ENCODE results near the gene UHRF1.

Gene UHRF1

GRCh38 chr19:4909897-4910593 lies 744 bp downstream of the UHRF1 start:
- Mint-ChIP-seq H3K36me3 (ENCODE audit: low read depth) (peaks cover 34% of the 10 kb centered on the region), H3K9me3 (no peaks in the 10 kb centered on the region), H3K4me1 (ENCODE audit: low read depth) (peaks cover 60% of the 10 kb centered on the region), H3K27me3 (no peaks in the 10 kb centered on the region), H3K4me3 (peak overlapping the region; percentile 73), H3K27ac (peak overlapping the region; percentile 73)
- intact Hi-C loops (cut with micrococcal nuclease) = loop anchor here (2.0 to 5.0 kb wide), 4 partner anchors 57 to 178 kb away; partner anchors contain the start of gene KDM4B

GRCh38 chr19:4910594-4911281 lies 1.4 kb downstream of the UHRF1 start:
- H3K9me3 Mint-ChIP-seq = no peaks in the 10 kb centered on the region
- peak overlapping the region; percentile 73 for H3K4me3 Mint-ChIP-seq
- no peaks in the 10 kb centered on the region for H3K27me3 Mint-ChIP-seq
- H3K27ac Mint-ChIP-seq = peak overlapping the region; percentile 73
- peaks cover 34% of the 10 kb centered on the region for H3K36me3 Mint-ChIP-seq (ENCODE audit: low read depth)
- intact Hi-C loops (cut with micrococcal nuclease) = loop anchor here (1.0 to 5.0 kb wide), 5 partner anchors 38 to 178 kb away; partner anchors contain the start of gene KDM4B
- peaks cover 67% of the 10 kb centered on the region for H3K4me1 Mint-ChIP-seq (ENCODE audit: low read depth)

GRCh38 chr19:4911314-4911713 lies 2.0 kb downstream of the UHRF1 start:
- no peaks in the 10 kb centered on the region for H3K9me3 Mint-ChIP-seq
- H3K27ac Mint-ChIP-seq = peak overlapping the region; percentile 73
- no peaks in the 10 kb centered on the region for H3K27me3 Mint-ChIP-seq
- peaks cover 71% of the 10 kb centered on the region for H3K4me1 Mint-ChIP-seq (ENCODE audit: low read depth)
- peak overlapping the region; percentile 73 for H3K4me3 Mint-ChIP-seq
- intact Hi-C loops (cut with micrococcal nuclease) = loop anchor here (1.0 to 5.0 kb wide), 5 partner anchors 39 to 179 kb away; partner anchors contain the start of gene KDM4B
- H3K36me3 Mint-ChIP-seq (ENCODE audit: low read depth) = peaks cover 31% of the 10 kb centered on the region

- H3K27ac Mint-ChIP-seq = peak overlapping the region; percentile 73
- intact Hi-C loops (cut with micrococcal nuclease) = loop anchor here (1.0 to 5.0 kb wide), 5 partner anchors 40 to 180 kb away; partner anchors contain the start of gene KDM4B
- H3K4me1 Mint-ChIP-seq (ENCODE audit: low read depth) = peaks cover 76% of the 10 kb centered on the region
- H3K4me3 Mint-ChIP-seq = peak overlapping the region; percentile 73
- no peaks in the 10 kb centered on the region for H3K9me3 Mint-ChIP-seq
- peaks cover 30% of the 10 kb centered on the region for H3K36me3 Mint-ChIP-seq (ENCODE audit: low read depth)
- H3K27me3 Mint-ChIP-seq = no peaks in the 10 kb centered on the region
Observed at GRCh38 chr19:4911786-4912672, 2.7 kb downstream of the UHRF1 start.

- no peaks in the 10 kb centered on the region for H3K27me3 Mint-ChIP-seq
- H3K36me3 Mint-ChIP-seq (ENCODE audit: low read depth) = peaks cover 28% of the 10 kb centered on the region
- H3K27ac Mint-ChIP-seq = peak overlapping the region; percentile 95
- no peaks in the 10 kb centered on the region for H3K9me3 Mint-ChIP-seq
- H3K4me1 Mint-ChIP-seq (ENCODE audit: low read depth) = peaks cover 64% of the 10 kb centered on the region
- intact Hi-C loops (cut with micrococcal nuclease) = loop anchor here (5.0 kb wide), 3 partner anchors 53 to 182 kb away; partner anchors contain the start of gene KDM4B
- peak overlapping the region; percentile 96 for H3K4me3 Mint-ChIP-seq
Observed at GRCh38 chr19:4913996-4914735, 4.9 kb downstream of the UHRF1 start.

GRCh38 chr19:4914736-4915501 lies 5.6 kb downstream of the UHRF1 start:
- Mint-ChIP-seq H3K4me1 (ENCODE audit: low read depth) (peaks cover 64% of the 10 kb centered on the region), H3K36me3 (ENCODE audit: low read depth) (peaks cover 28% of the 10 kb centered on the region), H3K27ac (peak overlapping the region; percentile 95), H3K27me3 (no peaks in the 10 kb centered on the region), H3K9me3 (no peaks in the 10 kb centered on the region), H3K4me3 (peak overlapping the region; percentile 96)
- intact Hi-C loops (cut with micrococcal nuclease) = loop anchor here (5.0 kb wide), 3 partner anchors 52 to 183 kb away; partner anchors contain the start of gene KDM4B

- H3K27ac Mint-ChIP-seq = peak overlapping the region; percentile 95
- H3K9me3 Mint-ChIP-seq = no peaks in the 10 kb centered on the region
- peaks cover 52% of the 10 kb centered on the region for H3K4me1 Mint-ChIP-seq (ENCODE audit: low read depth)
- intact Hi-C loops (cut with micrococcal nuclease) = no loop called here
- peak overlapping the region; percentile 96 for H3K4me3 Mint-ChIP-seq
- H3K36me3 Mint-ChIP-seq (ENCODE audit: low read depth) = peaks cover 28% of the 10 kb centered on the region
- H3K27me3 Mint-ChIP-seq = no peaks in the 10 kb centered on the region
Observed at GRCh38 chr19:4916292-4917082, 7.2 kb downstream of the UHRF1 start.

- Mint-ChIP-seq H3K36me3 (ENCODE audit: low read depth) (no peaks in the 10 kb centered on the region), H3K4me3 (no peak overlapping the region), H3K4me1 (ENCODE audit: low read depth) (peaks cover 20% of the 10 kb centered on the region), H3K27ac (peak overlapping the region; percentile 53), H3K9me3 (no peaks in the 10 kb centered on the region), H3K27me3 (no peaks in the 10 kb centered on the region)
- intact Hi-C loops (cut with micrococcal nuclease) = no loop called here
Observed at GRCh38 chr19:4922530-4923275, 13.4 kb downstream of the UHRF1 start.

- Mint-ChIP-seq H3K9me3 (no peaks in the 10 kb centered on the region), H3K4me3 (no peak overlapping the region), H3K36me3 (ENCODE audit: low read depth) (no peaks in the 10 kb centered on the region), H3K27ac (peak overlapping the region; percentile 5), H3K4me1 (ENCODE audit: low read depth) (peaks cover 20% of the 10 kb centered on the region), H3K27me3 (no peaks in the 10 kb centered on the region)
- intact Hi-C loops (cut with micrococcal nuclease) = no loop called here
Observed at GRCh38 chr19:4923276-4923747, 14.0 kb downstream of the UHRF1 start.

GRCh38 chr19:4929186-4929585 lies 19.9 kb downstream of the UHRF1 start:
- Mint-ChIP-seq H3K4me3 (no peak overlapping the region), H3K36me3 (ENCODE audit: low read depth) (peaks cover 22% of the 10 kb centered on the region), H3K4me1 (ENCODE audit: low read depth) (peaks cover 11% of the 10 kb centered on the region), H3K27ac (no peak overlapping the region), H3K9me3 (no peaks in the 10 kb centered on the region), H3K27me3 (no peaks in the 10 kb centered on the region)
- intact Hi-C loops (cut with micrococcal nuclease) = no loop called here

GRCh38 chr19:4930664-4931063 lies 21.4 kb downstream of the UHRF1 start:
- intact Hi-C loops (cut with micrococcal nuclease) = no loop called here
- H3K27me3 Mint-ChIP-seq = no peaks in the 10 kb centered on the region
- H3K4me3 Mint-ChIP-seq = no peak overlapping the region
- H3K4me1 Mint-ChIP-seq (ENCODE audit: low read depth) = peaks cover 6% of the 10 kb centered on the region
- H3K9me3 Mint-ChIP-seq = no peaks in the 10 kb centered on the region
- H3K36me3 Mint-ChIP-seq (ENCODE audit: low read depth) = peaks cover 22% of the 10 kb centered on the region
- H3K27ac Mint-ChIP-seq = no peak overlapping the region
